Ureter (tissue), 1 donor: ENCODE data around the gene PDE8A. TPM values are rescaled to one million over a fixed set of nuclear protein-coding genes. Genes with fewer than 3 reads are reported as not detected.
"Not testable (repeated sequence)": the region's sequence is repeated elsewhere in the genome, so short reads cannot be mapped to it uniquely, and the experiment has no call there.

ENCODE experiments used
- DNase-seq: peaks from one replicate; pipeline ENCODE4 v3.0.0-alpha.2; 2020; ENCODE audit warnings: low spot score
- total RNA-seq: library from RNA; stranded (reverse); gene quantifications from one replicate; pipeline ENCODE4 v1.2.4, GENCODE V29; 2023
- donor health status: DM: yes; HTN: yes; CAD: no.

PDE8A gene
- total RNA-seq, 1 donor from 2014 or later = 67.4 TPM

DNA sequence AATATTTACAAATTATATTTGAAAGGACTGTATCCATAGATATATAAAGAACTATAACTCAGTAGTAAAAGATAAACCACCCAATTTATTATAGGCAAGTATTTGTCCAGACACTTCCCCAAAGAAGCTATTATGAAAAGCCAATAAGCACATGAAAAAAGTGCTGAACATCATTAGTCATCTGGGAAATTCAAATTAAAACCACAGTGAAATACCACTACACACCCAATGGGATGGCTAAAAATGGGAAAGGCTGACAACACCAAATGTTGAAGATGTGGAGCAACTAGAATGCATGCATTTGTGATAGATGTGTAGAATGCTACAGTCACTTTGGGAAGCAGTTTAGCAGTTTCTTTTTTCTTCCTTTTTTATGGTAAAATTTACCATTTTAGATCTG lies 147.0 kb downstream of the PDE8A start:
- no peak for DNase-seq

- no peak for DNase-seq
Observed at GRCh38 chr15:85129881-85130280, 148.2 kb downstream of the PDE8A start.

DNA sequence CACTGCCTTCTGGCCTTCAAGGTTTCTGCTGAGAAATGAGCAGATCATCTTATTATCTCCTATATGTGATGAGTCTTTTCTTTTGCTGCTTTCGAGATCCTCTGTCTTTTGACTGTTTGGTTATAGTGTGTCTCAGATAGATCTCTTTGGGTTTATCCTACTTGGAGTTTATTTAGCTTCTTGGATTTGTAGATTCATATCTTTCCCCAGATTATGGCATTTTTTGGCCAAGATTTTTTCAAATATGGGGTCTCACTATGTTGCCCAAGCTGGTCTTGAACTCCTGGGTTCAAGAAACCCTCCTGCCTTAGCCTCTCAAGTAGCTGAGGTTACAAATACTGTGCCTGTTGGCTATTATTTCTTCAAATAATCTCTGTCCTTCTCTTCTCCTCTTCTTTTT lies 150.3 kb downstream of the PDE8A start:
- DNase-seq = no peak

- no peak for DNase-seq
Observed at GRCh38 chr15:85133709-85134108, 152.1 kb downstream of the PDE8A start.

- DNase-seq = no peak
Observed at GRCh38 chr15:85137489-85138168, 156.0 kb downstream of the PDE8A start.

- DNase-seq = no peak
Observed at GRCh38 chr15:85139391-85139790, 157.7 kb downstream of the PDE8A start.

DNA sequence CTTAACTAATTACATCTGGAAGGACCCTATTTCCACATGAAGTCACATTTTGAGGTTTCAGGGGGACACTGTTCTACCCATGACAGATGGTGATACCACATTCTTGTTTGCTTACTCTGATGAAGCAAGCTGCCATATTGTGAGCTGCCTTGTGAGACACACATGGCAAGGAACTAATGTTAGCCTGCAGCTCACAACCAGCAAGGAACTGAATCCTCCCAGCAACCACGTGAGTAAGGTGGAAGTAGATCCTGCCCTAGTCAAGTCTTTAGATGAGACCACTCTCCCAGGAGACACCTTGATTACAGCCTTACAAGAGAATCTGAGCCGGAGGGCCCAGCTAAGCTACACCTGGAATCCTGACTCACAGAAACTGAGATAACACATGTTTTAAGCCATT lies 160.1 kb downstream of the PDE8A start:
- no peak for DNase-seq

- DNase-seq = no peak
Observed at GRCh38 chr15:85142312-85142711, 160.7 kb downstream of the PDE8A start.

DNA sequence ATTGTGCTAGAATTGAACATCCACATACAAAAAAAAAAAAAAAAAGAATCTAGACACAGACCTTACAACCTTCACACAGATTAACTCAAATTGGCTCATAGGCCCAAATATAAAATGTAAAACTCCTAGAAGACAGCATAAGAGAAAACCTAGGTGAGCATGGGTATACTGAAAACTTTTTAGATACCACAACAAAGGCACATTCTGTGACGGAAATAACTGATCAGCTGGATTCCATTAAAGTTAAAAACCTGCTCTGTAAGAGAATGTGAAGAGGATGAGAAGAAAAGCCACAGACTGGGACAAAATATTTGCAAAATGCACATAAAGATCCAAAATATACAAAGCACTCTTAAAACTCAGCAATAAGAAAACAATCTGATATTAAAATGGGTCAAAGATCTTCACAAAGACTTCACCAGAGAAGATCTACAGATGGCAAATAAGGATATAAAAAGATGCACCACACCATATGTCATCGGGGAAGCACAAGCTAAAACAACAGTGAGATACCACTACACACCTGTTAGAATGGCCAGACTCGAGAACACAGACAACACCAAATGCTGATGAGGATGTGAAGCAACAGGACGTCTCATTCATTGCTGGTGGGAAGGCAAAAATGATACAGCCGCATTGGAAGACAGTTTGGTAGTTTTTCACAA lies 167.9 kb downstream of the PDE8A start:
- DNase-seq = no peak

DNA sequence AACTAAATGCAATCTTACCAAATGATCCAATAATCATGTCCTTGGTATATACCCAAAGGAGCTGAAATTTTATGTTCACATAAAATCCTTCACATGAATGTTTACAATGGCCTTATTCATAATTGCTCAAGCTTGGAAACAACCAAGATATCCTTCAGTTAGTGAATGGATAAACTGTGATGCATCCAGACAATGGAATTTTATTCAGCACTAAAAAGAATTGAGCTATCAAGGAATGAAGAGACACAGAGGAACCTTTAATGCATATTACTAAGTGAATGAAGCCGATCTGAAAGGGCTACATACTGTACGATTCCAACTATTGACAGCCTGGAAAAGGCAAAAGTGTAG lies 168.4 kb downstream of the PDE8A start:
- no peak for DNase-seq

GRCh38 chr15:85151145-85151544 lies 169.5 kb downstream of the PDE8A start:
- no peak for DNase-seq

- DNase-seq = no peak
Observed at GRCh38 chr15:85151861-85152260, 170.2 kb downstream of the PDE8A start.

DNA sequence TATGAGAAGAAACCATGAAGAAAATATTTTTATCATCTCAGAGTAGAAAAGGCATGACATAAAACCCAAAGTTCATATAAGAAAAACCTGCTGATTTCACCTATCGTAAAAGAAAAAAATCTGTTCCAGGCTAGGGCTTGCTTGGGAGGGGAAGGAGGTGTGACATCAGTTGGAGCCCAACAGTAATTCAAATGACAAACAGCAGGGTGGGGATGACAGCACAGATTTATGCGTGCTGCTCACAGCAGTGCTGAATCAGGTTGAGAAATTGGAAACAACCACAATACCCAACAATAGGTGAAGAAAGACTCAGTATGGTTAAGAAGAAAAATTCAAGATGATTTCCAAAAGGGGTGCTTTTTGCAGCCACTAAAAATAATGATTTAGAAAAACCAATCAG lies 172.4 kb downstream of the PDE8A start:
- no peak for DNase-seq

GRCh38 chr15:85155360-85155759 lies 173.7 kb downstream of the PDE8A start:
- no peak for DNase-seq

GRCh38 chr15:85155857-85156256 lies 174.2 kb downstream of the PDE8A start:
- DNase-seq = no peak

DNA sequence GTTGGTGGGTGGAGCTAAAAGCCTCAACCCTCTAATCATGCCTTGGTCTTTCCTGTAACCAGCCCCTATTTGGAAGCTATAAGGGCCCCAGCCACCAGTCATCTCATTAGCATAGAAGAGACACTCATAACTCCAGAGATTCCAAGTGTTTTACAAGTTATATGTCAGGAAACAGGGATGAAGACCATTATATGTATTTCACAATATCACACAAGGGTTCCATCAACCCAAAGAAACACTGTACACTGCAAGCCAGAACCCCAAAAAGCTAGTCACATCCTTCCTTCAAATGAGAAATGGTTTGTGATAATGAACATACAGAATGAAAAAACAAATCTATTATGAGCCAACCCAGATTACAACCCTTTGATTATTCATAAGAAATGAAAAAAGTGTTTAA lies 175.7 kb downstream of the PDE8A start:
- no peak for DNase-seq

DNA sequence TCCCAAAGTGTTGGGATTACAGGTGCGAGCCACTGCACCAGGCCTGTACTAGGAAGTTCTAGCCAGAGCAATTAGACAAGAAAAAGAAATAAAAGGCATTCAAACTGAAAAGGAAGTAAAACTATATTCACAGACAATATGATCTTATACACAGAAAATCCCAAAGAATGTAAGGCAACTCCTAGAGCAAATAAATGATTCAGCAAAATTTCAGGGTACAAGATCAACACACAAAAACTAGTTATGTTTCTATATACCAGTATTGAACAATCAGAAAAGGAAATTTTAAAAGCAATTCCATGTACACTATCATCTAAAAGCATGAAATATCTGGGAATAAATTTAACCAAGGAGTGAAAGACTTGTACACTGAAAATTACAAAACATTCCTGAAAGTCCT lies 180.6 kb downstream of the PDE8A start:
- DNase-seq = no peak

DNA sequence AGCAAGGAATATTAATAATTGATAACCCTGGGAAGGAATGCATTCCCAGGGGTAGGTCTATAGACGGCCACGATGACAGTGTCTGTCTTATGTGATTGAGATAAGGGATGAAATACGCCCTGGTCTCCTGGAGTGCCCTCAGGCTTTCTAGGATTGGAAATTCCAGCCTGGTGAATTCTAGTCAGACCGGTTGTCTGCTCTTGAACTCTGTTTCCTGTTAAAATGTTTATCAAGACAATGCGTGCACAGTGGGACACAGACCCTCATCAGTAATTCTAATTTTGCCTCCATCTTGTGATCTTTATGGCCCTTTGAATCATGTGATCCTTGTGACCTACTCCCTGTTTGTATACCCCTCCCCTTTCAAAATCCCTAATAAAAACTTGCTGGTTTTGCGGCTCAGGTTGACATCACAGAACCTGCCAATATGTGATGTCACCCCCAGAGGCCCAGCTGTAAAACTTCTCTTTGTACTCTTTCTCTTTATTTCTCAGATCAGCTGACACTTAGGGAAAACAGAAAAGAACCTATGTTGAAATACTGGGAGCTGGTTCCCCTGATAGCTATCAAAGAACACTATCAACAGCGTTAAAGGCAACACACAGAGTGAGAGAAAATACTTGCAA lies 183.3 kb downstream of the PDE8A start:
- DNase-seq = no peak

DNA sequence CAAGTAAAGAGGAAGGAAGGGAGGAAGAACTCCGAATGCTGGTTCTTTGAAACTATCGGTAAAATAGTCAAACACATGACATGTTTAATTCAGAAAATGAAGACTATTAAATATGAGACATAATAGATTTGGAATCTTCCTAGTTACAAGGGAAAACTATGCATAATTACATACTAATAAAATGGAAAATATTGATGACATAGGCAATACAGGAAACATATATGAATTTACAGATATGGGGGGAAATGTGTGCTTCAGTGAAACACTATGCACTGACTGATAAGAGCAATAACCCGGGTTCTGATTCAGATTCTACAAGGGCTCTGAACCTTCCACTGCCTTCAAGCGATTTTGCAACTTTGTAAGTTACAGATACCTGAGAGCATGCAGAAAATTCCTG lies 185.9 kb downstream of the PDE8A start:
- no peak for DNase-seq

- no peak for DNase-seq
Observed at GRCh38 chr15:85168642-85169173, 187.1 kb downstream of the PDE8A start.

DNA sequence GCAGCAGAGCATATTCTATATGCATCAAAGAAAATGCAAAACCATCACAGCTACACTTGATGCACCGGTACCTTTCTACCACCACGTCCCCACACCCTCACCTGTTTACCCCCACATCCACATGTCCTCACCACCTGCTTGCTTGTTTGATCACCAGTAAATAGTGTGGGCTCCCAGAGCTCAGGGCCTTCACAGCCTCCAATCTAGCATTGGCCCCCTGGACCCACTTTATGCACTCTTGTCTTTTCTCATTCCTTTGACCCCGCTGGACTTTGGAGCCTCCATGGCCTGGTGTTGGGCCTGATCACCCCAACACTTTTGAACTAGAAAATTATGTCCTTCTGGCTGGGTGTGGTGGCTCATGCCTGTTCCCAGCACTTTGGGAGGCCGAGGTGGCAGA lies 190.1 kb downstream of the PDE8A start:
- no peak for DNase-seq

DNA sequence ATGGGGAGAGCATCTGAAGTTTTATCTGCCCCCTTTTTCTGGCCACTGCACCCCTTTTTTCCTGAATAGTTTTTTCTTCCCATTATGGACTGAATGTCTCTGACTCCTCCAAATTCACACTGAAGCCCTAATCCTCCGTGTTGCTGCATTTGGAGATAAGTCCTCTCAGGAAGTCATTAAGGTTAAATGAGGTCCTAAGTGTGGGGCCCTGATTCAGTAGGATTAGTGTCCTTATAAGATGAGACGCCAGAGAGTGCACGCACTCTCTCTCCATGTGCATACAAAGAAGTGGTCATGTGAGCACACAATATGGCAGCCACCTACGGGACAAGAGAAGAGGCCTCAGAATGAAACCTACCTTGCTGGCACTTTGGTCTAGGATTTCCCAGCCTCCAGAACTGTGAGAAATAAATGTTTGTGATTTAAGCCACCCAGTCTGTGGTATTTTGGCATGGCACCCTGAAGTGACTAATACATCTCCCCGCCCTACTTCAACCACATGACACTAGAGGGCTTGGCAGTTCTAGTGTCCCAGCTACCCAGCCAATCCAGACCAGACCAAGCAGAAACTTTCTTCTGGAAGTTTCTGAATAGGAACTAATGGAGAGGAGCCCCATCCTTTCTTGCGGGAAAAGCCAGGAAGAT lies 191.3 kb downstream of the PDE8A start:
- no peak for DNase-seq

DNA sequence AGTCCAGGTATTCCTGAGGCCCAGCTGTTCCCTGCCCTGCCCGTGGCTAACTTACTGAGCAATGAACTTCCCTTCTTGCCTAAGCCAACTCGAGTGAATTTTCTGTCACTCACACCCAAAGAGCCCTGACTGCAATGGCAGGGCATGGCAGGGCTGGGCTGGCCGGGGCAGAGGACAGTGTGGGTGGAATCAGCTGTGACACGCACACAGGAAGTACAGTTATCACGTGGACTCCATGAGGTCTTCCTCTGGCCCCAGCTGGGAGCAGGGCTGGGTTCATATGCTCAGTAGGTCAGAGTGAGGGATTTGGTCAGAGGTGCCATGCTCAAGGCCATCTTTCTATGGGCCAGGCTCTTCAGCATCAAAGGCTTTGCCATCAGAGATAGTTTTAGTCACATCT lies 192.0 kb downstream of the PDE8A start:
- DNase-seq = not testable (repeated sequence)
